ENCODE data around the gene ABHD11. TPM values are rescaled to one million over a fixed set of nuclear protein-coding genes. Genes with fewer than 3 reads are reported as not detected.

The ABHD11 gene
- total RNA-seq, 1 donor from 2014 or later: 16.4 TPM

DNA sequence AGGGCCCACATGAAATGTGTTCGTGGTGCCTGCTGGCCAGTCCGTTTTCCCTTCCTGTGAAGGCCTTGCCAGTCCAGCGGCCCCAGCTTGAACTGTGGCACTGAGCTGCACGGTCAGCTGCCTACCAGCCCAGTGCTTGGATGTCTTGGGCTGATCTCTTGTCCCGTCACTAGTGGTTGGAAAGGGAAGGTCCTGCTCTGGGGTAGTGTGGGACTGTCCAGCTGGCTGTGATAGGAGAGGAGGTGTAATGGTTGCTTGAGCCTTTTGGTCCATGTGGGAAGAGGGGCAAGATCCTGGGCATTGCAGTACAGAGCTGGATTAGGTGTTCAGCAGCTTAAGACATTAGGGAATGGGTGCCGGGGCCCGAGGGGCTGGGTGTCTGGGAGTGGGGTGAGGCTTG lies 40.2 kb downstream of the ABHD11 start:
- Mint-ChIP-seq H3K27me3 (ENCODE audit: unreplicated experiment) (peaks cover 19% of the 10 kb centered on the region), H3K27ac (ENCODE audit: unreplicated experiment) (no peak overlapping the region), H3K4me3 (ENCODE audit: unreplicated experiment) (no peak overlapping the region), H3K4me1 (ENCODE audit: unreplicated experiment) (no peaks in the 10 kb centered on the region), H3K9me3 (ENCODE audit: unreplicated experiment) (no peaks in the 10 kb centered on the region), H3K36me3 (ENCODE audit: low read depth, unreplicated experiment) (peaks cover 34% of the 10 kb centered on the region)
- DNase-seq (ENCODE audit: low spot score): no peak
- TF ChIP-seq, protein P1, sequence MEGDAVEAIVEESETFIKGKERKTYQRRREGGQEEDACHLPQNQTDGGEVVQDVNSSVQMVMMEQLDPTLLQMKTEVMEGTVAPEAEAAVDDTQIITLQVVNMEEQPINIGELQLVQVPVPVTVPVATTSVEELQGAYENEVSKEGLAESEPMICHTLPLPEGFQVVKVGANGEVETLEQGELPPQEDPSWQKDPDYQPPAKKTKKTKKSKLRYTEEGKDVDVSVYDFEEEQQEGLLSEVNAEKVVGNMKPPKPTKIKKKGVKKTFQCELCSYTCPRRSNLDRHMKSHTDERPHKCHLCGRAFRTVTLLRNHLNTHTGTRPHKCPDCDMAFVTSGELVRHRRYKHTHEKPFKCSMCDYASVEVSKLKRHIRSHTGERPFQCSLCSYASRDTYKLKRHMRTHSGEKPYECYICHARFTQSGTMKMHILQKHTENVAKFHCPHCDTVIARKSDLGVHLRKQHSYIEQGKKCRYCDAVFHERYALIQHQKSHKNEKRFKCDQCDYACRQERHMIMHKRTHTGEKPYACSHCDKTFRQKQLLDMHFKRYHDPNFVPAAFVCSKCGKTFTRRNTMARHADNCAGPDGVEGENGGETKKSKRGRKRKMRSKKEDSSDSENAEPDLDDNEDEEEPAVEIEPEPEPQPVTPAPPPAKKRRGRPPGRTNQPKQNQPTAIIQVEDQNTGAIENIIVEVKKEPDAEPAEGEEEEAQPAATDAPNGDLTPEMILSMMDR (IDR thresholded peaks at IDR 0.05; ENCODE audit: unreplicated experiment): no peak

DNA sequence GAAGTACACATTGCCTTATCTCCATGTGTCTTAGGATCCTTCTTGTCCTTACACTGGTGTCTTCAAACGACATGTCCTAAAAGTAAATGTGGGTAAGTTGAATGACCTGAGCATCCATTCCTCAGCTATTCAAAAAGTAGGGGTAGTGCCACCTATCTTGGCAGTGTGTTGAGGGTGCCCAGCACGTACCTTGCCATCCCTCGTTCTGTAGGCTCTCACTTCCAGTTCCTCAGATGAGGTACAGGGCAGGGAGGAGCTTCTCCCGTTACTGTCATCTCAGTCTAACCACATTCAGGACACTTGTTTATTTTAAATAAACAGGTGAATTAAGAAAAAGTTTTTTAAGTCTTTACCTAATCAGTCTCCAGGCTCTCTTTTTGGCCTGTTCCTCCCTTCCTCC lies 42.2 kb downstream of the ABHD11 start:
- Mint-ChIP-seq H3K27ac (ENCODE audit: unreplicated experiment) (no peak overlapping the region), H3K4me1 (ENCODE audit: unreplicated experiment) (peaks cover 7% of the 10 kb centered on the region), H3K27me3 (ENCODE audit: unreplicated experiment) (peaks cover 14% of the 10 kb centered on the region), H3K4me3 (ENCODE audit: unreplicated experiment) (no peak overlapping the region), H3K36me3 (ENCODE audit: low read depth, unreplicated experiment) (peaks cover 30% of the 10 kb centered on the region), H3K9me3 (ENCODE audit: unreplicated experiment) (no peaks in the 10 kb centered on the region)
- DNase-seq (ENCODE audit: low spot score): no peak
- TF ChIP-seq, protein P1 (IDR thresholded peaks at IDR 0.05; ENCODE audit: unreplicated experiment): no peak

DNA sequence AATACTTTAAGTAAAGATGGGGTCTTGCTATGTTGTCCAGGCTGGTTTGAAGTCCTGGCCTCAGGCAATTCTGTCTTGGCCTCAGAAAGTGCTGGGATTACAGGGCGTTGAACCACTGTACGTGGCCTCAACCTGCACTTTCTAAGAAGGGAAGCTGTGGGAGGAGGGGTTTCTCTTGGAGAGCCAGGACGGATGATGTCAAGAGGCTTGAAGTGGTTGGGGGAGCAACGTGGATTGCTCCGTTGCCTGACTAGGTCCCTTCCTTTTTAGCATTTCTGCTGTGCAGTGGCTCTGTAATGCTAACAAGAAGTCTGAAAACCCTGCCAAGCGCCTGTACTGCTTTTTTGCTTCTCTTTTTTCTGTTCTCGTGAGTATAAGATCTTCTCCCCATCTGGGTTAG lies 48.0 kb downstream of the ABHD11 start:
- Mint-ChIP-seq H3K27me3 (ENCODE audit: unreplicated experiment) (peaks cover 3% of the 10 kb centered on the region), H3K36me3 (ENCODE audit: low read depth, unreplicated experiment) (peaks cover 35% of the 10 kb centered on the region), H3K4me3 (ENCODE audit: unreplicated experiment) (peak overlapping the region; percentile 27), H3K27ac (ENCODE audit: unreplicated experiment) (no peak overlapping the region), H3K9me3 (ENCODE audit: unreplicated experiment) (no peaks in the 10 kb centered on the region), H3K4me1 (ENCODE audit: unreplicated experiment) (peaks cover 7% of the 10 kb centered on the region)
- DNase-seq (ENCODE audit: low spot score): no peak
- TF ChIP-seq, protein P1 (IDR thresholded peaks at IDR 0.05; ENCODE audit: unreplicated experiment): no peak

DNA sequence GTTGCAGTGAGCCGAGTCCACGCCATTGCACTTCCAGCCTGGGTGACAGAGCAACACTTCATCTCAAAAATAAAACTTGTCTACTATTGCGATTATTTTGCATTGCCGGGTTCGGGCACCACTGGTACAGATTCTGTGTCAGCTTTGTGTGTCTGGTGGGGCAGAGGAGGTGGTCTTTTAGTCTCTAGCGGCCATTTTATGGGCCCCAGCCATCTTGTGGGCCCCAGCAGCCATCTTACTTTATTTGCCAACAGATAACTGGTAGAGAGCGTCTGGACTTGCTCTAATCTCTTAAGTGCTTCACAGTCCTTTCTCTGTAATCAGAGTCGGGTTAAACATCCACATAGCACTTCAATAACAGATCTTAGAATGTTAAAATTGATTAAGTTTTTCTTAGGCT lies 50.3 kb downstream of the ABHD11 start:
- DNase-seq (ENCODE audit: low spot score): no peak
- peaks cover 2% of the 10 kb centered on the region for H3K27me3 Mint-ChIP-seq (ENCODE audit: unreplicated experiment)
- H3K9me3 Mint-ChIP-seq (ENCODE audit: unreplicated experiment): no peaks in the 10 kb centered on the region
- H3K4me3 Mint-ChIP-seq (ENCODE audit: unreplicated experiment): peak overlapping the region; percentile 20
- peaks cover 28% of the 10 kb centered on the region for H3K36me3 Mint-ChIP-seq (ENCODE audit: low read depth, unreplicated experiment)
- peaks cover 13% of the 10 kb centered on the region for H3K4me1 Mint-ChIP-seq (ENCODE audit: unreplicated experiment)
- no peak overlapping the region for H3K27ac Mint-ChIP-seq (ENCODE audit: unreplicated experiment)
- TF ChIP-seq, protein P1 (IDR thresholded peaks at IDR 0.05; ENCODE audit: unreplicated experiment): no peak

Small RNA genes within 50 kb of the gene (microRNA-seq; reads per million reads assigned to microRNA genes)
- not detected for gene MIR4284 (ENCODE audit: unreplicated experiment)

Other genes with a start within 250 kb of the ABHD11 start
- gene BAZ1B, start 216.5 kb downstream of the ABHD11 start, total RNA-seq (ENCODE audit: unreplicated experiment): 56.5 TPM
- 38.6 TPM for gene BCL7B, start 181.1 kb downstream of the ABHD11 start, total RNA-seq (ENCODE audit: unreplicated experiment)
- 22.4 TPM for gene TBL2, start 160.2 kb downstream of the ABHD11 start, total RNA-seq (ENCODE audit: unreplicated experiment)
- 8.7 TPM for gene MLXIPL, start 114.3 kb downstream of the ABHD11 start, total RNA-seq (ENCODE audit: unreplicated experiment)
- gene VPS37D, start 71.0 kb downstream of the ABHD11 start, total RNA-seq (ENCODE audit: unreplicated experiment): 9.8 TPM
- 10.3 TPM for gene DNAJC30, start 55.3 kb downstream of the ABHD11 start, total RNA-seq (ENCODE audit: unreplicated experiment)
- 50.6 TPM for gene BUD23, start 55.2 kb downstream of the ABHD11 start, total RNA-seq (ENCODE audit: unreplicated experiment)
- 13.2 TPM for gene STX1A, start 19.1 kb downstream of the ABHD11 start, total RNA-seq (ENCODE audit: unreplicated experiment)
- gene CLDN3, start 31.5 kb upstream of the ABHD11 start, total RNA-seq (ENCODE audit: unreplicated experiment): 0.36 TPM
- 1.6 TPM for gene CLDN4, start 92.2 kb upstream of the ABHD11 start, total RNA-seq (ENCODE audit: unreplicated experiment)
- gene METTL27, start 103.7 kb upstream of the ABHD11 start, total RNA-seq (ENCODE audit: unreplicated experiment): 6.1 TPM
- not detected for gene TMEM270, start 122.4 kb upstream of the ABHD11 start, total RNA-seq (ENCODE audit: unreplicated experiment)